IPS-20b (cell line): Measurements from ENCODE around the gene TRPM3.

Experiments
- H3K27ac ChIP-seq: one replicate; pipeline ENCODE4 v1.5.1; 2013; ENCODE audit warnings: low read length
- H3K27me3 ChIP-seq: 2 replicates; pipeline ENCODE4 v1.6.1; 2013; ENCODE audit warnings: mild to moderate bottlenecking, low read length, inconsistent platforms; ENCODE audit not compliant: insufficient read depth
- H3K36me3 ChIP-seq: 2 replicates; pipeline ENCODE4 v1.6.1; 2013; ENCODE audit warnings: low read depth, mild to moderate bottlenecking, inconsistent platforms, low read length, moderate library complexity; ENCODE audit not compliant: insufficient read depth
- H3K4me1 ChIP-seq: 2 replicates; pipeline ENCODE4 v1.6.1; 2013; ENCODE audit warnings: mild to moderate bottlenecking, control low read depth, inconsistent platforms, low read length, moderate library complexity; ENCODE audit not compliant: insufficient read depth
- H3K4me3 ChIP-seq: 2 replicates; pipeline ENCODE4 v1.5.1; 2013; ENCODE audit warnings: mild to moderate bottlenecking, low read length, inconsistent platforms
- H3K9ac ChIP-seq: 2 replicates; pipeline ENCODE4 v1.6.1; 2013; ENCODE audit warnings: low read depth, mild to moderate bottlenecking, inconsistent platforms, low read length, moderate library complexity
- H3K9me3 ChIP-seq: 2 replicates; pipeline ENCODE4 v1.6.1; 2013; ENCODE audit warnings: mild to moderate bottlenecking, low read depth, low read length, inconsistent platforms; ENCODE audit not compliant: insufficient read depth

Gene TRPM3

DNA sequence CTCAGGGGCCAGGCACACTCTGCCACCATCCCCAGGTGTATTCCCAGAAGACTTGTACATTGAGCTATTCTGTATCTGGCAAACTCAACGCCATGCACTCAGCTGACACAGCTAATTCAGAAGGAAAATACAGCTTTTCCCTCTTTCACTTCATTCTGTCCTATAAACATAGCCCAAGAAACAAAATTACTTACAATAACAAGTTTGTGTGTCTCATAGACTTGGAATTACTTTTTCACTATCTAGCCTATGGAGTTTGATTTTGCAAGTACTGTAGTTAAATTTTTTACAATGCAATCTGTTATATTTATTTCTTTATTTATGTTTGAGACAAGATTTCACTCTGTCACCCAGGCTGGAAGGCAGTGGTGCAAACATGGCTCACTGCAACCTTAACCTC, 581.9 kb downstream of the TRPM3 start:
- Histone ChIP-seq H3K27me3 (no peaks in the 10 kb centered on the region), H3K9ac (no peak overlapping the region), H3K9me3 (no peaks in the 10 kb centered on the region)

DNA sequence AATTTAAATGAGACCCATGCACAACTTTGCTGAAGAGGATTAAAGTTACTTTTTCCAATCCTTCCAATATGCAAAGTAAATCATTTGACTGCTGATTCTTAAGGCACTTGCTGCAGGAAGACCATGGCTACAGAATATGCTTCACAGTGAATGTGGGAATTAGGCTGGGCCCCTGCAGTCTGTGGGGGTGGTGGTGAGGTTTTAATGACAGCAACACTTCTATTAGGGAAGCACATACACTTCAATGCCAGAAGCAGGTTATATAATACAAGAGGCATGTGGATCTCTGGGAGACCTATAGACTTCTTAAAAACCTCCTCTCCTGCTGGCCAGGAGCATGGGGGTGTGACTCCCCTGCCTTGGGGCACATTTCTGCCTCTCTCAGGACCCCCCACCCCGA, 582.4 kb downstream of the TRPM3 start:
- no peak overlapping the region for H3K27ac ChIP-seq
- H3K27me3 ChIP-seq, result no peaks in the 10 kb centered on the region
- H3K4me3 ChIP-seq, result no peak overlapping the region
- peaks cover 3% of the 10 kb centered on the region; the same call in 1 of the 2 replicates for H3K4me1 ChIP-seq
- H3K9me3 ChIP-seq, result no peaks in the 10 kb centered on the region
- no peak overlapping the region for H3K9ac ChIP-seq
- no peaks in the 10 kb centered on the region for H3K36me3 ChIP-seq

More for the DNA sequence above, 581.9 kb downstream of the TRPM3 start:
- Histone ChIP-seq H3K27ac (no peak overlapping the region), H3K36me3 (no peaks in the 10 kb centered on the region), H3K4me1 (0 out of 2 replicates have a peak, but pooled peaks cover 3% of the 10 kb centered on the region), H3K4me3 (no peak overlapping the region)

DNA sequence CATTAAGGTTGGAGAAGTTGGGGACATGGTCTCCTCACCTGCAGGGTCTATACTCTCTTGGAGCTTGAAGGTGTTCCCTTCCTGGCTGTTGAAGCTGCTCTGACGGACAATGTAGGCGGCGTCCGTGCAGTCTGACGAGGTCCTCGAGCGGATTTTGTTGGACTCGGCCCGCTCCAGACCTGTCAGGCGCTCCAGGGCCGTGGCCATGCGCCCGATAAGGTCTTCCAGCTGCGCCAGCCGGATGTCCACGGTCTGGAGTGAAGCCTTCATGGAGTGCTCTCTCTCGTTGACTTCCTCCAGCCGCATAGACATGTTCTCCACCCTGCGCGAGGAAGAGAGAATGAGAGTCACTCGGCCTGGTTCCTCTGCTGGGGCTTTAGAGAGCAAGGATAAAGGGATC, 584.3 kb downstream of the TRPM3 start:
- Histone ChIP-seq H3K27ac (no peak overlapping the region), H3K9ac (no peak overlapping the region), H3K27me3 (no peaks in the 10 kb centered on the region), H3K9me3 (no peaks in the 10 kb centered on the region), H3K4me3 (no peak overlapping the region), H3K36me3 (no peaks in the 10 kb centered on the region), H3K4me1 (peaks cover 10% of the 10 kb centered on the region; the same call in 1 of the 2 replicates)

DNA sequence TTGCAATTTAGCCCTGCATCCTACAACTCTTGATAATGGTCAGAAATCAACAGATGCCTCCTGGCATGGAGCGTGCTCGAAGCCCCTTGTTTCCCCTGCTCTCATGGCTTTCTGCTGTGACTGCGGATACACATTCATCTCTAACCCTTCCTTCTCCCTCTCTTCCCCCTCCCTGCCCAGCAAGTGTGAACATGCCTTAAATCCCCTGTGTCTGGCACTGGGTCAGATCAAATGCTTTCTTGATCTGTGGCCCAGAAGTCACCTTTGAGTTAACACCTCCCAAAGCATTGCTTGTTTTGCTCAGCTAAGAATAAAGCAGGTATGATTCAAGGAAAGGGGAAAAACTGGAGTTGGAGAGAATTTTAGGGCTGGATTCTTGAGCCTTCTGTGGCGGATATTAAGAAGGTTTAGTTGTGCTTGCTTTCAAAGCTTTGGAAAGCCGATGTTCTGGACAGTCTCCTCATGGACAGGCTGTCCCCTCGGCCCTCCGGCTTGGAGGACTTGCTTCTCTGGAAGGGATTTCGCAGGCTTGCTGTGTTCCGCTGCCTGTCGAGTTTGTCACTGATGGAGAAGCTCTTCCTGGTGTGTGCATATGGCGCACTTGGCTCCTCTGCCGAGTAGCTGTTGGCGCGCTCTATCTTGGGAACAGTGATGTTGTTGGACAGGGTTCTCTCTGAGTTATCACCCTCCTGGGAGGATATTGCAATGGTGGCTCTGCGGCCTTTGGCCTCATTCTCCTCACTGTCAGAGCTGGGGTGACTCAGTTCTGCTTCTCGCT, 585.7 kb downstream of the TRPM3 start:
- no peak overlapping the region for H3K4me3 ChIP-seq
- no peak overlapping the region for H3K27ac ChIP-seq
- H3K4me1 ChIP-seq, result peaks cover 10% of the 10 kb centered on the region; the same call in 1 of the 2 replicates
- no peaks in the 10 kb centered on the region for H3K36me3 ChIP-seq
- H3K9ac ChIP-seq, result no peak overlapping the region
- H3K27me3 ChIP-seq, result no peaks in the 10 kb centered on the region
- no peaks in the 10 kb centered on the region for H3K9me3 ChIP-seq

DNA sequence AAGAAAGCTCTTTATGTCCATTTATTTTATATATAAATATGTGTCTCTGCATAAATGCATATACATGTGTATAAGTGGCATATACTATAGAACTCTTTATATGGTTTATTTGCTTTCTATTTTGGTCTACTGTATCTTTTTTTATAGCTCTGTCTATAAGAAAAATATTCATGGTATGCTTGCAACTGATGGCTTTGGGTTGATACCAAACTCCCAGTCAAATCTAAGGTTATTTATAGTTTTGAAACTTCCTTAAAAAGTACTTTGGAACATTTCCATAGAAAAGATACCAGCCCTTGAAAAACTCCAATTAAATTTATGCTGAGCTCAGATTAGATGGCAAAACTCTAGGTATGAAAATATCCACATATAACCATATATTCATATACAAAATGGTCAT, 587.0 kb downstream of the TRPM3 start:
- Histone ChIP-seq H3K36me3 (no peaks in the 10 kb centered on the region), H3K27ac (no peak overlapping the region), H3K9ac (no peak overlapping the region), H3K4me1 (peaks cover 10% of the 10 kb centered on the region; the same call in 1 of the 2 replicates), H3K9me3 (no peaks in the 10 kb centered on the region), H3K27me3 (no peaks in the 10 kb centered on the region), H3K4me3 (no peak overlapping the region)

DNA sequence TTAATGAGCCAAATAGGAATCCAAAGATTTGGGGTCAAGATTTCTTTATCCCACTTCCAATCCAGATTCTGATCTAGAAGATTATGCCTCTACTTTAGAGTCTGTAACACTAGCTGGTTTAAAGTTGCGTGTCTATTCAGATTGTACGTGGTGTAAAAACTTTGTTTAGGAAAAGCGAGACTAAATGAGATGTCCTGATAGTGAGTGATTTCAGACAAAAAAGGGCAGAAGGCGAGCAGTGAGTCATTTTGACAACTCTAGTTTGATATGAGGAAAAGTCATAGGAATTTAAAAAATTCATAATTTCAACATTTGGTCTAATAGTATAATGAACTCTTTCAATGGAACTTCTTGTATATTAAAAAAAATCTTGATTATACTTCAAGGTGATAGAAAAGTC, 587.4 kb downstream of the TRPM3 start:
- no peak overlapping the region for H3K4me3 ChIP-seq
- no peak overlapping the region for H3K9ac ChIP-seq
- H3K36me3 ChIP-seq, result no peaks in the 10 kb centered on the region
- no peaks in the 10 kb centered on the region for H3K27me3 ChIP-seq
- peaks cover 10% of the 10 kb centered on the region; the same call in 1 of the 2 replicates for H3K4me1 ChIP-seq
- H3K9me3 ChIP-seq, result no peaks in the 10 kb centered on the region
- H3K27ac ChIP-seq, result no peak overlapping the region

DNA sequence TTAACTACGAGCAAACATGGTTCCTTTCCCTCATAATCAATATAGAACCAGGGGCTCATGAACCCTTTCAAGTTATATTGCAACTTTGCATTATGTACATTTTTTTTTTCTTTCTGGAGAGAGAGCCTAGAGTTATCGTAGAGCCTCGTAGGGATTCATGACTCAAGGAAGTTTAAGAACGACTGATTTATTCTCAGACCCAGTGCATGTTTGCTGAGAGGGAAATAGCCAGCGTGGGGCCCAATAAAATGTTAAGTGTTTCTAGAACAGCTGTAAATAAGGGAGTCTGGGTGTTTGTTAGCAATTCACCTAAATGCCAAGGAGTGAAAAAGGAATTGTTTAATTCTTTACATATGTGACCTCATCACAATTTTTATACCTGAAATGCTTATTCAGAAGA, 587.9 kb downstream of the TRPM3 start:
- Histone ChIP-seq H3K36me3 (no peaks in the 10 kb centered on the region), H3K27me3 (no peaks in the 10 kb centered on the region), H3K9me3 (no peaks in the 10 kb centered on the region), H3K27ac (no peak overlapping the region), H3K4me3 (no peak overlapping the region), H3K9ac (no peak overlapping the region), H3K4me1 (peaks cover 7% of the 10 kb centered on the region; the same call in 1 of the 2 replicates)

DNA sequence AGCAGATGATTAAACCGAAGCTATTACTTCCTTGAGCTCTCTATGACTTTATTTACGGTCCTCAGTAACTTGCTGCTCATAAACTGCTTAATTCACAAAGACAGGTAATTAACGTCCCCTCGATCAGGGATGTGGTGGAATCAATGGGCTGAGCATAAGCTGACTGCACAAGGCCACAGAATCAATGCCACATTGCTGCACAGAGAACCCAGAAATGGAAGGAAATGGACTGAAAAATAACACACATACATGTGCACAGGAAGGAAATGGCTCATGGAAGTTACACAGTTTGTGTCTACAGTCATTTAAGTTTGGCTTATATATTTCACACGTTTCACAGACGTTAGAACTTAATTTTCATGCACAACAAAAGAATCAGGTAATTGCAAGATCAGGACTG, 588.7 kb downstream of the TRPM3 start:
- Histone ChIP-seq H3K27ac (no peak overlapping the region), H3K4me1 (peaks cover 7% of the 10 kb centered on the region; the same call in 1 of the 2 replicates), H3K4me3 (no peak overlapping the region), H3K36me3 (no peaks in the 10 kb centered on the region), H3K9ac (no peak overlapping the region), H3K9me3 (no peaks in the 10 kb centered on the region), H3K27me3 (no peaks in the 10 kb centered on the region)

DNA sequence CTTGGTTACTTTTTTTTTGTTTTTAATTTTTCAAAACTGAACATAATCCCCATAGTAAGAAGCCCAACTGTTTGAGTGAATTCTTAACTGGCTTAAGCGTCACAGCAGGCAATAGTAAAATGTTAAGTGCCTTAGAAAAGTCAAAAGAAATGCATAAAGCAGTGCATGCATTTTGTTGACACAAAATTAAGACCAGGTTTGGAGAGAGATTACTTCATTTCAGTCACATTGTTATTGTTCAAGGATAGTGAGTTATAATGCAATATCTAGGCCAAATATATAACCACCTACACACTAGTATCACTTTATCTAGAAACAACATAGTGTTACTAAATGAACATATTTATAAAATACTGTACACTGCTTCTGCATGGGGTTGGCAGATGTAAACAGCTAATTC, 590.1 kb downstream of the TRPM3 start:
- no peak overlapping the region for H3K27ac ChIP-seq
- no peaks in the 10 kb centered on the region for H3K36me3 ChIP-seq
- H3K4me3 ChIP-seq, result no peak overlapping the region
- peaks cover 7% of the 10 kb centered on the region; the same call in 1 of the 2 replicates for H3K4me1 ChIP-seq
- no peaks in the 10 kb centered on the region for H3K27me3 ChIP-seq
- no peak overlapping the region for H3K9ac ChIP-seq
- H3K9me3 ChIP-seq, result no peaks in the 10 kb centered on the region

DNA sequence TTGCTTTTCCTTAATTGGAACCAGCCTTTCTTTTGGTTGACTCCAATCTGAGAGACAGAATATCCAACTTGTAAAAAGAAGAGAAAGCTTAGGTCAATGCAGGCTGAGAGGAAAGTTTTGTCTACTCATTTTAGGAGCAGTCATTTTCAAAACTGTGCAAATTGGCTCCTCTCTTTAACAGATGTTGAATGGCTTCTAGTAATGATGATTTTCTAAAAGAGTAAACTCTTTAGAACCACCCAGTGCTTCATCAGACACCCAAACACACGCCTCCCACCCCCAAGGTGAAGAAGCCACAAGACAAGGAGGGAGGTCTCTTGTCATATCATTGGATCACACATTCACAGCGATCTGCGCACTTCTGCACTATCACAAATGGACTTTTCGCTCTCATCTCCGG, 590.7 kb downstream of the TRPM3 start:
- no peaks in the 10 kb centered on the region for H3K9me3 ChIP-seq
- H3K9ac ChIP-seq, result no peak overlapping the region
- no peak overlapping the region for H3K27ac ChIP-seq
- no peaks in the 10 kb centered on the region for H3K27me3 ChIP-seq
- H3K4me3 ChIP-seq, result no peak overlapping the region
- H3K4me1 ChIP-seq, result peaks cover 7% of the 10 kb centered on the region; the same call in 1 of the 2 replicates
- H3K36me3 ChIP-seq, result no peaks in the 10 kb centered on the region

DNA sequence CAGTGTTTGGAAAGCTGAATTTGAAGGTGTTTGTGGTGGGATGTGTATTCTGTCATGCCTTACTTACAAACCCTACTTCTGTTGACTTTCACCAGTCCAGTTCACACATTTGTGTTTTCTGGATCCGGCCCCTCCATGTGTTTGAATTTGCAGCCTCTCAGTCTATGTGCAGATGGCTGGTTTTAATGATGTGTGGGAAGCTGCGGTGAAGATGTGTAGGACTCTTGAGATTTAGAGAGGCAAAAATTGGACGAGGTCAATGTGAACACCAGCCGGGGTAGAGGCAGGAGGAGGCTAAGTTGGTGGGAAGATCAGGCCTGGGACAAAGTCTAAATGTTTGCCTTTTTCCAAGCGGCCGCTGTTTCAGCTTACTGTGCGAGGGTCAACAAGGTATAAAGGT, 591.6 kb downstream of the TRPM3 start:
- no peak overlapping the region for H3K4me3 ChIP-seq
- no peaks in the 10 kb centered on the region for H3K27me3 ChIP-seq
- peaks cover 7% of the 10 kb centered on the region; the same call in 1 of the 2 replicates for H3K4me1 ChIP-seq
- H3K27ac ChIP-seq, result no peak overlapping the region
- H3K9me3 ChIP-seq, result no peaks in the 10 kb centered on the region
- H3K9ac ChIP-seq, result no peak overlapping the region
- no peaks in the 10 kb centered on the region for H3K36me3 ChIP-seq

DNA sequence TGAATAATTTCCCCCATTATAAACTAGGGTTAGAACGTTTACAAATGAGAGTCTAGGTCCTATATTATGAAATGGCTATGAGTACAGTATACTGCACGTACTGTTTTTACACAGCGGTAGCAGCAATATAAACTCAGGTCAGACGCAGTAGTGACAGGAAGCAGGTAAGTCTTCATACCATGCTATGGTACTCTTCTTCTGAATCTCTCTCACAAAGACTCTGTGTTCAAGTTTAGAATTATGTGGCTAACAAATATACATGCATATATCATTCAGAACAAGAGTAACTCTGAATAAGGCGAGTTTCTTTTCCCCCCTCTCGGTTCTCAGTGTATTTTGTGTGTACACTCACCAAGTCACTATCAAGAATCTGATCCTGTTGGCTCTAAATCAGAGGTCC, 592.0 kb downstream of the TRPM3 start:
- Histone ChIP-seq H3K9ac (no peak overlapping the region), H3K9me3 (no peaks in the 10 kb centered on the region), H3K4me3 (no peak overlapping the region), H3K36me3 (no peaks in the 10 kb centered on the region), H3K27ac (no peak overlapping the region), H3K27me3 (no peaks in the 10 kb centered on the region), H3K4me1 (peaks cover 7% of the 10 kb centered on the region; the same call in 1 of the 2 replicates)
